Thyroid gland (tissue), 4 donors: ENCODE measurements around the gene KLHL18. TPM values are rescaled to one million over a fixed set of nuclear protein-coding genes. Genes with fewer than 3 reads are reported as not detected.

ENCODE experiments used
- DNase-seq, 2 donors: peaks; one replicate each; pipeline ENCODE4 v3.0.0-alpha.2; 2019
- H3K27ac ChIP-seq, 3 donors: fragments of 200-600 bp; sonication (generic); 1 replicate in 2 of 3; 2 replicates in 1 of 3; pipeline ENCODE4 v1.5.1; 2016 to 2019; ENCODE audit warnings: mild to moderate bottlenecking in 1 of 3, moderate library complexity in 1 of 3
- H3K27me3 ChIP-seq: fragments of 200-600 bp; sonication (generic); one replicate; pipeline ENCODE4 v1.5.1; 2019
- H3K36me3 ChIP-seq, 2 donors: fragments of 200-600 bp; sonication (generic); one replicate each; pipeline ENCODE4 v1.5.1; 2016 to 2019
- H3K4me1 ChIP-seq, 2 donors: fragments of 200-600 bp; sonication (generic); one replicate each; pipeline ENCODE4 v1.5.1; 2017 to 2019
- H3K4me3 ChIP-seq, 3 donors: fragments of 200-600 bp; sonication (generic); replicated peaks in 1 of 3; 1 replicate in 2 of 3; 2 replicates in 1 of 3; pipeline ENCODE4 v1.5.1; 2016; ENCODE audit warnings: mild to moderate bottlenecking in 1 of 3
- H3K9me3 ChIP-seq: fragments of 200-600 bp; sonication (generic); one replicate; pipeline ENCODE4 v1.5.1; 2017
- CTCF ChIP-seq, 6 experiments: fragments of 200-600 bp in 3 of 6; fragments of 450-650 bp in 3 of 6; sonication (generic) in 3 of 6; IDR thresholded peaks; one replicate each; pipeline ENCODE4 v1.5.1; 2016 to 2019; ENCODE audit warnings: antibody characterized with exemption in 6 of 6, mild to moderate bottlenecking in 2 of 6, inconsistent platforms in 1 of 6, moderate library complexity in 1 of 6
- POLR2A ChIP-seq, 2 donors: fragments of 450-650 bp; IDR thresholded peaks; one replicate each; pipeline ENCODE4 v1.6.1; 2017; ENCODE audit warnings: antibody characterized with exemption in 2 of 2, mild to moderate bottlenecking in 2 of 2, moderate library complexity in 1 of 2
- WGBS, 2 donors: methylation state at CpG; one replicate each; pipeline ENCODE4 v1.1.5; 2017; 5-methylcytosine and 5-hydroxymethylcytosine counted together
- intact Hi-C: fragments of 100-400 bp; cut with DNase I; formaldehyde crosslinking; loops from one replicate; pipeline ENCODE4 v1.15.1; 2023
- total RNA-seq, 4 donors: library from RNA; depleted of rRNA; stranded (reverse); fragments of >200 nt; gene quantifications; one replicate each; pipeline ENCODE4 v1.2.3, GENCODE V29; 2016

KLHL18 gene
- total RNA-seq, 4 donors from 2014 or later = 25.2 to 38.7 (median 30.6) TPM

- H3K9me3 ChIP-seq = no peaks in the 10 kb centered on the region
- no peak overlapping the region for H3K4me3 ChIP-seq
- H3K4me1 ChIP-seq = peaks cover 10 to 23% of the 10 kb centered on the region in 2 donors
- intact Hi-C loops = loop anchor here (10.0 kb wide), 1 partner anchor 155 kb away; the partner anchor contains the start of gene SETD2
- DNase-seq = no peak
- 49 to 78% methylated on average over 2 of the region's 2 CpGs for WGBS, 2 donors
- peaks cover 10 to 12% of the 10 kb centered on the region in 2 donors for H3K36me3 ChIP-seq
- no peak overlapping the region for H3K27ac ChIP-seq
- no peaks in the 10 kb centered on the region for H3K27me3 ChIP-seq
- TF ChIP-seq POLR2A (IDR thresholded peaks at IDR 0.05) (no peak), CTCF (IDR thresholded peaks at IDR 0.05) (no peak)
Measured at GRCh38 chr3:47319956-47320355, 37.2 kb downstream of the KLHL18 start.

- intact Hi-C loops = loop anchor here (10.0 kb wide), 1 partner anchor 159 kb away; the partner anchor contains the start of gene SETD2
- Histone ChIP-seq H3K27me3 (no peaks in the 10 kb centered on the region), H3K36me3 (peaks cover 14 to 16% of the 10 kb centered on the region in 2 donors), H3K27ac (no peak overlapping the region), H3K4me1 (peaks cover 5 to 8% of the 10 kb centered on the region in 2 donors), H3K4me3 (no peak overlapping the region), H3K9me3 (no peaks in the 10 kb centered on the region)
- DNase-seq = no peak
- 81 to 84% methylated on average over 8 of the region's 8 CpGs for WGBS, 2 donors
- TF ChIP-seq CTCF (IDR thresholded peaks at IDR 0.05) = no peak
- TF ChIP-seq POLR2A (IDR thresholded peaks at IDR 0.05) = no peak
Measured at GRCh38 chr3:47323431-47324277, 40.9 kb downstream of the KLHL18 start.

- Histone ChIP-seq H3K27ac (no peak overlapping the region), H3K4me3 (no peak overlapping the region), H3K36me3 (peaks cover 17% of the 10 kb centered on the region in 2 donors), H3K9me3 (no peaks in the 10 kb centered on the region), H3K4me1 (peaks cover 0 to under 1% of the 10 kb centered on the region in 2 donors), H3K27me3 (no peaks in the 10 kb centered on the region)
- TF ChIP-seq POLR2A (IDR thresholded peaks at IDR 0.05) (no peak), CTCF (IDR thresholded peaks at IDR 0.05) (peak; percentile 36 to 79 (median 70))
- WGBS, 2 donors = 4 to 6% methylated on average over 2 of the region's 2 CpGs
- intact Hi-C loops = loop anchor here (10.0 kb wide), 1 partner anchor 160 kb away; the partner anchor contains the start of gene SETD2
- DNase-seq = peak; percentile 64 to 68
Measured at GRCh38 chr3:47324278-47324865, 41.6 kb downstream of the KLHL18 start.

- Histone ChIP-seq H3K4me1 (no peaks in the 10 kb centered on the region), H3K27me3 (no peaks in the 10 kb centered on the region), H3K36me3 (peaks cover 62 to 73% of the 10 kb centered on the region in 2 donors), H3K4me3 (no peak overlapping the region), H3K27ac (no peak overlapping the region), H3K9me3 (no peaks in the 10 kb centered on the region)
- DNase-seq = no peak
- intact Hi-C loops = no loop called here
- no peak for TF ChIP-seq CTCF (IDR thresholded peaks at IDR 0.05)
- WGBS, 2 donors = 72 to 73% methylated on average over 3 of the region's 3 CpGs
Measured at GRCh38 chr3:47333907-47334306, 51.2 kb downstream of the KLHL18 start.

GRCh38 chr3:47337656-47338055 is 54.9 kb downstream of the KLHL18 start:
- H3K27ac ChIP-seq = no peak overlapping the region
- WGBS, 2 donors = 89 to 94% methylated on average over 5 of the region's 5 CpGs
- no peaks in the 10 kb centered on the region for H3K4me1 ChIP-seq
- TF ChIP-seq CTCF (IDR thresholded peaks at IDR 0.05) = no peak
- TF ChIP-seq POLR2A (IDR thresholded peaks at IDR 0.05) = no peak
- intact Hi-C loops = no loop called here
- H3K4me3 ChIP-seq = no peak overlapping the region
- peaks cover 63 to 64% of the 10 kb centered on the region in 2 donors for H3K36me3 ChIP-seq
- H3K27me3 ChIP-seq = no peaks in the 10 kb centered on the region
- no peak for DNase-seq
- H3K9me3 ChIP-seq = no peaks in the 10 kb centered on the region
